Liver (tissue), 9 donors: Measurements from ENCODE around the gene NHSL2. TPM values are rescaled to one million over a fixed set of nuclear protein-coding genes. Genes with fewer than 3 reads are reported as not detected.

Experiments used
- DNase-seq: peaks from one replicate; pipeline ENCODE4 v3.0.0-alpha.2; 2017; ENCODE audit warnings: low spot score
- H3K27ac ChIP-seq, 2 donors: one replicate each; pipeline ENCODE4 v1.7.0; 2013; ENCODE audit warnings: inconsistent platforms in 2 of 2, low read length in 2 of 2, control low read depth in 1 of 2, low read depth in 1 of 2, mild to moderate bottlenecking in 1 of 2
- H3K27me3 ChIP-seq, 4 donors: one replicate each; pipeline versions ENCODE4 v1.6.1 to v1.7.0; 2013; ENCODE audit warnings: low read length in 3 of 4, inconsistent platforms in 1 of 4, mild to moderate bottlenecking in 1 of 4, moderate library complexity in 1 of 4; ENCODE audit not compliant: control insufficient read depth in 4 of 4, insufficient read depth in 4 of 4
- H3K36me3 ChIP-seq, 4 donors: one replicate each; pipeline versions ENCODE4 v1.6.1 to v1.7.0; 2013; ENCODE audit warnings: low read length in 3 of 4, mild to moderate bottlenecking in 3 of 4, low read depth in 1 of 4, moderate library complexity in 1 of 4; ENCODE audit not compliant: control insufficient read depth in 4 of 4, insufficient read depth in 3 of 4
- H3K4me1 ChIP-seq, 4 donors: one replicate each; pipeline versions ENCODE4 v1.6.1 to v1.7.0; 2013; ENCODE audit warnings: low read length in 3 of 4, mild to moderate bottlenecking in 3 of 4, moderate library complexity in 1 of 4; ENCODE audit not compliant: control insufficient read depth in 4 of 4, insufficient read depth in 4 of 4
- H3K4me3 ChIP-seq, 3 donors: one replicate each; pipeline versions ENCODE4 v1.6.1 to v1.7.0; 2013; ENCODE audit warnings: low read length in 3 of 3, control low read depth in 1 of 3, low read depth in 1 of 3, mild to moderate bottlenecking in 1 of 3
- H3K9ac ChIP-seq, 2 donors: one replicate each; pipeline ENCODE4 v1.7.0; 2013; ENCODE audit warnings: low read length in 2 of 2, mild to moderate bottlenecking in 2 of 2, moderate library complexity in 2 of 2, control low read depth in 1 of 2, low read depth in 1 of 2
- H3K9me3 ChIP-seq, 4 donors: one replicate each; pipeline versions ENCODE4 v1.6.1 to v1.7.0; 2013; ENCODE audit warnings: low read length in 3 of 4; ENCODE audit not compliant: control insufficient read depth in 4 of 4
- EGR1 ChIP-seq, 2 donors: IDR thresholded peaks; 2 replicates each; pipeline ENCODE4 v1.6.1; 2016 to 2018; ENCODE audit warnings: antibody characterized with exemption in 2 of 2, low read depth in 2 of 2
- FOXA1 ChIP-seq: IDR thresholded peaks from 2 replicates; pipeline ENCODE4 v1.6.1; 2016; ENCODE audit warnings: antibody characterized with exemption
- FOXA2 ChIP-seq: IDR thresholded peaks from 2 replicates; pipeline ENCODE4 v1.6.1; 2016; ENCODE audit warnings: antibody characterized with exemption
- GABPA ChIP-seq, 2 donors: IDR thresholded peaks in 1 of 2; conservative IDR thresholded peaks in 1 of 2; 2 replicates each; pipeline ENCODE4 v1.6.1; 2016; ENCODE audit warnings: antibody characterized with exemption in 2 of 2, mild to moderate bottlenecking in 1 of 2, moderate library complexity in 1 of 2
- HNF4A ChIP-seq, 2 donors: conservative IDR thresholded peaks; 2 replicates each; pipeline ENCODE4 v1.6.1; 2016; ENCODE audit warnings: antibody characterized with exemption in 2 of 2, mild to moderate bottlenecking in 2 of 2
- HNF4G ChIP-seq: IDR thresholded peaks from 2 replicates; pipeline ENCODE4 v1.6.1; 2016; ENCODE audit warnings: antibody characterized with exemption
- JUND ChIP-seq, 2 donors: IDR thresholded peaks; 2 replicates each; pipeline ENCODE4 v1.6.1; 2016; ENCODE audit warnings: antibody characterized with exemption in 2 of 2
- NR2F2 ChIP-seq: IDR thresholded peaks from 2 replicates; pipeline ENCODE4 v1.6.1; 2016; ENCODE audit warnings: antibody characterized with exemption
- RAD21 ChIP-seq, 2 donors: IDR thresholded peaks; 2 replicates each; pipeline ENCODE4 v1.6.1; 2016; ENCODE audit warnings: antibody characterized with exemption in 2 of 2, mild to moderate bottlenecking in 2 of 2
- RXRA ChIP-seq, 2 donors: IDR thresholded peaks; 2 replicates each; pipeline ENCODE4 v1.6.1; 2017 to 2018; ENCODE audit warnings: antibody characterized with exemption in 2 of 2, mild to moderate bottlenecking in 1 of 2
- SP1 ChIP-seq: IDR thresholded peaks from 2 replicates; pipeline ENCODE4 v1.6.1; 2018; ENCODE audit warnings: antibody characterized with exemption, mild to moderate bottlenecking
- TAF1 ChIP-seq: conservative IDR thresholded peaks from 2 replicates; pipeline ENCODE4 v1.6.1; 2016; ENCODE audit warnings: antibody characterized with exemption, mild to moderate bottlenecking
- YY1 ChIP-seq: IDR thresholded peaks from 2 replicates; pipeline ENCODE4 v1.6.1; 2016; ENCODE audit warnings: antibody characterized with exemption, mild to moderate bottlenecking
- WGBS: extraction: QIAGEN DNeasy Blood & Tissue Kit; methylation state at CpG from one replicate; pipeline ENCODE4 v1.1.7; 2013; 5-methylcytosine and 5-hydroxymethylcytosine counted together
- polyA plus RNA-seq, 2 donors: library from polyadenylated mRNA; stranded (reverse) in 1 of 2; unstranded in 1 of 2; fragments of 200-250 nt in 1 of 2; fragments of >200 nt in 1 of 2; fragmentation: Nextera tagmentation in 1 of 2; extraction: Ambion mirVana in 1 of 2; gene quantifications; one replicate each; pipeline versions ENCODE4 v1.2.1 to v1.2.3, GENCODE V29; 2013 to 2015
- total RNA-seq, 2 donors: library from RNA; depleted of rRNA; stranded (reverse); fragments of >200 nt; gene quantifications; one replicate each; pipeline ENCODE4 v1.2.3, GENCODE V29; 2014
- TF ChIP-seq, protein P1 (sequence below): IDR thresholded peaks from 2 replicates; pipeline ENCODE4 v1.6.1; 2016; ENCODE audit warnings: antibody characterized with exemption
- TF ChIP-seq, protein P2 (sequence below): fragments of 150-350 bp; IDR thresholded peaks from 2 replicates; pipeline ENCODE4 v1.5.1; 2017; ENCODE audit warnings: improper control_type of control experiment, low read depth, low read length; ENCODE audit not compliant: missing input control
- TF ChIP-seq, protein P3 (sequence below): IDR thresholded peaks from 2 replicates; pipeline ENCODE4 v1.6.1; 2016; ENCODE audit warnings: antibody characterized with exemption
- TF ChIP-seq, protein P4 (sequence below): IDR thresholded peaks from 2 replicates; pipeline ENCODE4 v1.6.1; 2016; ENCODE audit warnings: antibody characterized with exemption, mild to moderate bottlenecking
- TF ChIP-seq, protein P5 (sequence below): IDR thresholded peaks from 2 replicates; pipeline ENCODE4 v1.6.1; 2016; ENCODE audit warnings: antibody characterized with exemption
- donor health status: healthy.
- donor health status: healthy.
- donor health status: healthy.
- donor health status: healthy.
- donor health status: healthy.

NHSL2 gene
- total and polyA plus RNA-seq, 4 donors, result 0.45 to 1.3 (median 1.1) TPM

DNA sequence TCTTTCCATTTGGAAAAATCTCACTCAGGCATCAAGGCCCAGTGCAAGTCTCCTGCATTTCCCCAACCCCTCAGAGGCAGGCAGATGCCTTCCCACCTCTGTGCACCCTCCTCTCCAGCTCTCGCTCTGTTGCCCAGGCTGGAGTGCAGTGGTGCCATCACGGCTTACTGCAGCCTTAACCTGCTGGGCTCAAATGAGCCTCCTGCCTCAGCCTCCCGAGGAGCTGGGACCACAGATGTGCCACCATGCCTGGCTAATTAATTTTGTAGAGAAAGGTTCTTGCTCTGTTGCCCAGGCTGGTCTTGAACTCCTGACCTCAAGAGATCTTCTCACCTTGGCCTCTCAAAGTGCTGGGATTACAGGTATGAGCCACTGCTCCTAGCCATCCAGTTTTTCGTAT, 95.8 kb downstream of the NHSL2 start:
- Histone ChIP-seq H3K9me3 (no peaks in the 10 kb centered on the region), H3K27ac (no peak overlapping the region), H3K9ac (no peak overlapping the region), H3K4me1 (peaks cover 0 to 4% (median 0%) of the 10 kb centered on the region in 4 donors), H3K36me3 (no peaks in the 10 kb centered on the region), H3K27me3 (no peaks in the 10 kb centered on the region), H3K4me3 (no peak overlapping the region)
- WGBS, result 91% methylated on average over 4 of the region's 4 CpGs
- TF ChIP-seq RAD21 (IDR thresholded peaks at IDR 0.05) (no peak), EGR1 (IDR thresholded peaks at IDR 0.05; ENCODE audit: low read depth in 2 of 2) (no peak), JUND (IDR thresholded peaks at IDR 0.05) (no peak), SP1 (no peak), YY1 (no peak), GABPA (IDR thresholded peaks at IDR 0.05 in 1 of 2, conservative IDR thresholded peaks at IDR 0.05 in 1 of 2) (no peak), FOXA2 (no peak), TAF1 (no peak), HNF4G (no peak), HNF4A (conservative IDR thresholded peaks at IDR 0.05) (no peak), NR2F2 (no peak), RXRA (IDR thresholded peaks at IDR 0.05) (no peak)
- TF ChIP-seq, protein P1, sequence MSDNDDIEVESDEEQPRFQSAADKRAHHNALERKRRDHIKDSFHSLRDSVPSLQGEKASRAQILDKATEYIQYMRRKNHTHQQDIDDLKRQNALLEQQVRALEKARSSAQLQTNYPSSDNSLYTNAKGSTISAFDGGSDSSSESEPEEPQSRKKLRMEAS, result no peak
- TF ChIP-seq, protein P2, sequence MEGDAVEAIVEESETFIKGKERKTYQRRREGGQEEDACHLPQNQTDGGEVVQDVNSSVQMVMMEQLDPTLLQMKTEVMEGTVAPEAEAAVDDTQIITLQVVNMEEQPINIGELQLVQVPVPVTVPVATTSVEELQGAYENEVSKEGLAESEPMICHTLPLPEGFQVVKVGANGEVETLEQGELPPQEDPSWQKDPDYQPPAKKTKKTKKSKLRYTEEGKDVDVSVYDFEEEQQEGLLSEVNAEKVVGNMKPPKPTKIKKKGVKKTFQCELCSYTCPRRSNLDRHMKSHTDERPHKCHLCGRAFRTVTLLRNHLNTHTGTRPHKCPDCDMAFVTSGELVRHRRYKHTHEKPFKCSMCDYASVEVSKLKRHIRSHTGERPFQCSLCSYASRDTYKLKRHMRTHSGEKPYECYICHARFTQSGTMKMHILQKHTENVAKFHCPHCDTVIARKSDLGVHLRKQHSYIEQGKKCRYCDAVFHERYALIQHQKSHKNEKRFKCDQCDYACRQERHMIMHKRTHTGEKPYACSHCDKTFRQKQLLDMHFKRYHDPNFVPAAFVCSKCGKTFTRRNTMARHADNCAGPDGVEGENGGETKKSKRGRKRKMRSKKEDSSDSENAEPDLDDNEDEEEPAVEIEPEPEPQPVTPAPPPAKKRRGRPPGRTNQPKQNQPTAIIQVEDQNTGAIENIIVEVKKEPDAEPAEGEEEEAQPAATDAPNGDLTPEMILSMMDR, result no peak
- TF ChIP-seq, protein P3, sequence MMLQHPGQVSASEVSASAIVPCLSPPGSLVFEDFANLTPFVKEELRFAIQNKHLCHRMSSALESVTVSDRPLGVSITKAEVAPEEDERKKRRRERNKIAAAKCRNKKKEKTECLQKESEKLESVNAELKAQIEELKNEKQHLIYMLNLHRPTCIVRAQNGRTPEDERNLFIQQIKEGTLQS, result no peak
- TF ChIP-seq, protein P4, sequence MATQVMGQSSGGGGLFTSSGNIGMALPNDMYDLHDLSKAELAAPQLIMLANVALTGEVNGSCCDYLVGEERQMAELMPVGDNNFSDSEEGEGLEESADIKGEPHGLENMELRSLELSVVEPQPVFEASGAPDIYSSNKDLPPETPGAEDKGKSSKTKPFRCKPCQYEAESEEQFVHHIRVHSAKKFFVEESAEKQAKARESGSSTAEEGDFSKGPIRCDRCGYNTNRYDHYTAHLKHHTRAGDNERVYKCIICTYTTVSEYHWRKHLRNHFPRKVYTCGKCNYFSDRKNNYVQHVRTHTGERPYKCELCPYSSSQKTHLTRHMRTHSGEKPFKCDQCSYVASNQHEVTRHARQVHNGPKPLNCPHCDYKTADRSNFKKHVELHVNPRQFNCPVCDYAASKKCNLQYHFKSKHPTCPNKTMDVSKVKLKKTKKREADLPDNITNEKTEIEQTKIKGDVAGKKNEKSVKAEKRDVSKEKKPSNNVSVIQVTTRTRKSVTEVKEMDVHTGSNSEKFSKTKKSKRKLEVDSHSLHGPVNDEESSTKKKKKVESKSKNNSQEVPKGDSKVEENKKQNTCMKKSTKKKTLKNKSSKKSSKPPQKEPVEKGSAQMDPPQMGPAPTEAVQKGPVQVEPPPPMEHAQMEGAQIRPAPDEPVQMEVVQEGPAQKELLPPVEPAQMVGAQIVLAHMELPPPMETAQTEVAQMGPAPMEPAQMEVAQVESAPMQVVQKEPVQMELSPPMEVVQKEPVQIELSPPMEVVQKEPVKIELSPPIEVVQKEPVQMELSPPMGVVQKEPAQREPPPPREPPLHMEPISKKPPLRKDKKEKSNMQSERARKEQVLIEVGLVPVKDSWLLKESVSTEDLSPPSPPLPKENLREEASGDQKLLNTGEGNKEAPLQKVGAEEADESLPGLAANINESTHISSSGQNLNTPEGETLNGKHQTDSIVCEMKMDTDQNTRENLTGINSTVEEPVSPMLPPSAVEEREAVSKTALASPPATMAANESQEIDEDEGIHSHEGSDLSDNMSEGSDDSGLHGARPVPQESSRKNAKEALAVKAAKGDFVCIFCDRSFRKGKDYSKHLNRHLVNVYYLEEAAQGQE, result no peak
- TF ChIP-seq, protein P5, sequence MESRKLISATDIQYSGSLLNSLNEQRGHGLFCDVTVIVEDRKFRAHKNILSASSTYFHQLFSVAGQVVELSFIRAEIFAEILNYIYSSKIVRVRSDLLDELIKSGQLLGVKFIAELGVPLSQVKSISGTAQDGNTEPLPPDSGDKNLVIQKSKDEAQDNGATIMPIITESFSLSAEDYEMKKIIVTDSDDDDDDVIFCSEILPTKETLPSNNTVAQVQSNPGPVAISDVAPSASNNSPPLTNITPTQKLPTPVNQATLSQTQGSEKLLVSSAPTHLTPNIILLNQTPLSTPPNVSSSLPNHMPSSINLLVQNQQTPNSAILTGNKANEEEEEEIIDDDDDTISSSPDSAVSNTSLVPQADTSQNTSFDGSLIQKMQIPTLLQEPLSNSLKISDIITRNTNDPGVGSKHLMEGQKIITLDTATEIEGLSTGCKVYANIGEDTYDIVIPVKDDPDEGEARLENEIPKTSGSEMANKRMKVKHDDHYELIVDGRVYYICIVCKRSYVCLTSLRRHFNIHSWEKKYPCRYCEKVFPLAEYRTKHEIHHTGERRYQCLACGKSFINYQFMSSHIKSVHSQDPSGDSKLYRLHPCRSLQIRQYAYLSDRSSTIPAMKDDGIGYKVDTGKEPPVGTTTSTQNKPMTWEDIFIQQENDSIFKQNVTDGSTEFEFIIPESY, result no peak
- DNase-seq, result no peak

DNA sequence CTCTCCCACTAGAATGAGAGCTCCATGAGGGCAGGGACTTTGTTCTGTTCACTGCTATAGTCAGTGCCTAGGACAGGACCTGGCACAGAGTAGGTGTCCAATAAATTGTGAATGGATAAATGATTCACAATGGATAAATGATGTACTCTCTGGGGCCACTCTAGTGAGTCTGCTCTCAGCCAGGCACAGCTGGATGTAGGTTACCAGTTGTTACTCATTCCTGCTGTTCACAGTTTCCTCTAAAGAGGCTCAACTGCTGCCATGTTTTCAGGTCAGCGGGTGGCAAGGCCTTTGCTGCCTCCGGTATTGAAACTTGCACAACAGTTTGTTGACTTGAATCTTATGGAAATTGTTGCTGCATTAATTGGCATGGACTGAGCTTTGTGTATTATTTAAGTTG, 99.1 kb downstream of the NHSL2 start:
- Histone ChIP-seq H3K4me3 (no peak overlapping the region), H3K36me3 (no peaks in the 10 kb centered on the region), H3K27ac (no peak overlapping the region), H3K27me3 (peaks cover 0 to 2% (median 0%) of the 10 kb centered on the region in 4 donors), H3K9ac (no peak overlapping the region), H3K9me3 (no peaks in the 10 kb centered on the region), H3K4me1 (no peaks in the 10 kb centered on the region)
- DNase-seq, result no peak
- 90% methylated on average over 2 of the region's 2 CpGs for WGBS
- TF ChIP-seq NR2F2 (no peak), JUND (IDR thresholded peaks at IDR 0.05) (no peak), RAD21 (IDR thresholded peaks at IDR 0.05) (no peak), FOXA2 (no peak), YY1 (no peak), EGR1 (IDR thresholded peaks at IDR 0.05; ENCODE audit: low read depth in 2 of 2) (no peak), GABPA (IDR thresholded peaks at IDR 0.05 in 1 of 2, conservative IDR thresholded peaks at IDR 0.05 in 1 of 2) (no peak), FOXA1 (no peak), TAF1 (no peak), HNF4A (conservative IDR thresholded peaks at IDR 0.05) (no peak), HNF4G (no peak), RXRA (IDR thresholded peaks at IDR 0.05) (no peak), SP1 (no peak)
- TF ChIP-seq, protein P4, result no peak
- TF ChIP-seq, protein P3, result no peak
- TF ChIP-seq, protein P1, result no peak
